Activated CD4-positive, alpha-beta T cell treated with anti-CD3 and anti-CD28 coated beads, Interleukin-2, amount 50 U/mL, for 24 hours (primary cell): ENCODE measurements around the gene HOXA5.
A peak's percentile ranks its signal among the peaks of the same experiment; 100 is the strongest.

Experiments used
- DNase-seq, 2 donors: peaks; one replicate each; pipeline ENCODE4 v3.0.0-alpha.2; 2020; ENCODE audit warnings: low read depth in 1 of 2, low spot score in 1 of 2

HOXA5 gene

DNA sequence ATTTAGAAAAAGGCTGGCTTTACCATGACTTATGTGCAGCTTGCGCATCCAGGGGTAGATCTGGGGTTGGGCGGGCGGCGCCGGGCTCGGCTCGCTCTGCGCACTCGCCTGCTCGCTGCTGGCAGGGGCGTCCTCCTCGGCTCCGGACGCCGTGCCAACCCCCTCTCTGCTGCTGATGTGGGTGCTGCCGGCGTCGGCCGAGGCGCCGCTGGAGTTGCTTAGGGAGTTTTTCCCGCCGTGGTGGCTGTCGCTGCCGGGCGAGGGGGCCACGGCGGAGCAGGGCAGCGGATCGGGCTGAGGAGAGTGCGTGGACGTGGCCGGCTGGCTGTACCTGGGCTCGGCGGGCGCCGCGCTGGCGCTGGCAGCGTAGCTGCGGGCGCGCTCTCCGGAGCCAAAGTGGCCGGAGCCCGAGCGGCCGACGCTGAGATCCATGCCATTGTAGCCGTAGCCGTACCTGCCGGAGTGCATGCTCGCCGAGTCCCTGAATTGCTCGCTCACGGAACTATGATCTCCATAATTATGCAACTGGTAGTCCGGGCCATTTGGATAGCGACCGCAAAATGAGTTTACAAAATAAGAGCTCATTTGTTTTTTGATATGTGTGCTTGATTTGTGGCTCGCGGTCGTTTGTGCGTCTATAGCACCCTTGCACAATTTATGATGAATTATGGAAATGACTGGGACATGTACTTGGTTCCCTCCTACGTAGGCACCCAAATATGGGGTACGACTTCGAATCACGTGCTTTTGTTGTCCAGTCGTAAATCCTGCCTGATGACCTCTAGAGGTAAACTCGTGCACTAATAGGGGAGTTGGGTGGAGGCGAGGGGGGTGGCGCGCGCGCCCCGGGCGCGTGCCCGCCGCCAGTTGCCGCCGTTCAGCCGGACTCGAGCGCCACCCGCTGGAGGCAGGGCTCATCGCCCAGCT, at the start of gene HOXA5:
TSS of gene HOXA5 (minus strand) at position 659 of the 927 bp plus-strand sequence. CDS start at position 585, 74 bp downstream.
- DNase-seq = no peak

DNA sequence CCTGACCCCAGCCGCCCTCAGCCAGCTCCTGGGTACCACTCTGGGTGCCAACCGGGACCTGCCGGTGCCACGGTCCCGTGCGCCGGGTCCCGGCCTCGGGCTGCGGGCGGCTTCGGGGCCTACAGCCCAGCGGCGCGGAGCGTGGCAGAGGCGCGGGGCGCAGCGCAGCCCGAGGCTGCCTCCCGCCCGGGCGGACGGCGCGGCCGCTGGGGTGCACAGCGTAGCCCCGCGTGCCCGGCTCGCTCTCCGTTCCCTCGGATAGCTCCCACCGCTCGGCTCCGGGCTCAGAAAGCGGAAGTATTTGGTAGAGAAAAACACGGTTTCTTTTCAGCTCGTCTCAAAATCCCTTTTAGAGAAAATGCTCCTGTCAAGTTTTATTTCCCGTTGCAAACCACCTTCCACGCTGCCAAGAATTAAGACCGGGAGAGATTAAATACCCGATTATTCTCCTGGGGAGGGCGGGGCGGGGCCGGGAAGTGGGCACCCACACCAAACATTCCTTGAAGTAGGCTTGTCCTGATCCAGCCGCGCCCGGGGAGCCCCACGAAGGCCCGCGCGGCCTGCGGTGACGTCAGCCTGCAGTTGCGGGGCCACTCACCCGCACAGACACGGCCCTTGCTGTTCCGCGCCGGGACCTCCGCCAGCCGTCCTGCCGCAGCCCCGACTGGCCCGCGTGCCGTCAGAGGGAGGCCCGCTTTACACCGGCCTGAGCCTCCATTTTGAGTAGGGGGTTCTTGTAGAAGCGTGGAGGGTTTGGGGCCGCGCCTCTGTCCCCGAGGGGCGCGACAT, 49.3 kb upstream of the HOXA5 start:
- DNase-seq = no peak

DNA sequence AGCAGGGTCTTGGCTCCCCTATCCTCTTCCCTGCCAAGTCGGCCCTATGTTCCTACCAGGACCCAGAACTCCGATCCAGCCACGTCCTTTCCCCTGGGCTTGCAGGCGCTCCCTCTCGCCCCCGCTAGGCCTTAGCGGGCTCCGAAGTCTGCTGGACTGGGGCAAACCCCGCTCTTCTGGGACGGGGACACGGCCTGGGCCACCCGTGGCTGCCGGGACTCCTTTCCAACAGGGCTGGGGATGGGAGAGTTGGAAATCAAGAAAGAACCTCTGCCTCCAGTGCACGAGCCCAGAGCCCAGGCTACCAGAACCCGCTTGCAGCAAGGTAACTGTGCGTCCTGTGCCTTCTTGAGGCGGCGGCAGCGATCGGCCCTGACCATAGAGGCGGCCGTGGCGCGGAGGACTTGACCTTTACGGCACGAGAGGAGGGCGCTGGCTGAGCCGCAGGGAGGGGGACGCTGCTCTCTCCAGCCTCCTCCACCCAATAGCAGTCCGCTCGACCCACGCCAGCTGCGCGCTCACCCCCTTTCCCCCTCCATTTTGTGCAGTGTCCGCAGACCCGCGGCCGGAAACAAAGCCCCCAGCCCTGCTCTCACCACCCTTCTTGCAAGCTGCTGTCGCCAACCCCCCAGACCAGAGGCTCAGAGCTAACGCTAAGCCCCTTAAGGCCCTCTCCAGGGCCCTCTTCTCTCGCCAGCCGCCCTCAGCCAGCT, 48.5 kb upstream of the HOXA5 start:
- no peak for DNase-seq

DNA sequence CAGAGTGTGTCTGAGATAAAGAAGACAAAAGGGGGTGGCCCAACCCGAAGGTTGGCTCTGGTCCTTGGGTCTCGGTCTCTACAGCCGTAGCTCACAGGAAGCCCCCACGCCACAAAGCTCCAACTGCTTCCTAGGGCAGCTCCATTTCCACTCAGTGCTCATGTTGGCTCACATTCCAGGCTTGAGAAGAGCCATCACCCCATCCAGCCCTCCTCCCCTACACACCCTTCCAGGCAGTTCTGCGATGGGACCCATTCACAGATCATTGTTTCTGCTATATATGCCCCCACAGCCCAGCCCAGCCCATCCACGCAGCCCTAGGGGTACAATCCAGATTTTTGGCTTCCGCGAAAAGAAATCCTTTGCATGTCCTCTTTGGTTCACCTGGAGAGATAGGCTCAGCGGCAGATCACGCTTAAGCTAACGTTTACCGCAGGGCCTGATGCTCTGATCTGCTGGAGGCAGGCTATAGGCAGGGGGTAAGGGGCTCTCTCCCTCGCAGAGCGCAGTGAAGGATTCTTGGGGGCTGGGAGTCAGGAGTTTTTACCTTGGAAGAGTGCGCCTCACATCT, 47.8 kb upstream of the HOXA5 start:
- DNase-seq = no peak

DNA sequence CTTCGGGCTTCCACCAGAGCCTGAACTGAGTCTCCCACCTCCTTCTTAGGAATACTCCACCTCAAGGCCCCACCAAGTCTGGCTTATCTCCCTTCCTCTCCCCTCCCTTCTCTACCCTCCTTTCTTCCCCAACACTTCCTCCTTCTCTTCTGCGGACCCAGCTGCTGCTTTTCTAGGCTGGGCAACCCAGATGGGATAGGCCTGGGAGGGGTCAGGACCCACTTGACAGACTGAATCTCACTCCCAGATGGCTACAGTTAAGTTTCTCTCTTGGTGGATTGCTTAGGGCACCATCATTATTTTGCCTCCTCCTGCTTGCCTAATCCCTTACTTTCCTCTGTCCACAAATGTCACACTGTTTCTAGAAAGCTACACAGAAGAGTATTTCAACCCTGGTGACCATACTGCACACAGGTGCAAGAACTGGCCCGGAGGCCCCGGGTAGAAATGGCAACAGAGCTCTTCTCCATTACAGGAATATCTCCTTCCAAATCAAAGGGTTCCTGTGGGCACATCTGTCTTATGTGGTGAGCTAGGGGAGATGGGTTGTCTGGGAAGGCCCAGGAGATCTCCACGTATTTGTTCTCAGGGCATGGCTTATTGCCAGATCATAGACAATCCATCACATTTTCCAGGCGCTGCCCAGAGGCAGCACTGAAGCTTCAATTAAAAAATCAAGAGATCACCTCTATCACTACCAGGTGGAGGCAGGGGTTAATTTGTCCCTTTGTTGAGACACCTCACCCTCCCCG, 46.7 kb upstream of the HOXA5 start:
- no peak for DNase-seq

DNA sequence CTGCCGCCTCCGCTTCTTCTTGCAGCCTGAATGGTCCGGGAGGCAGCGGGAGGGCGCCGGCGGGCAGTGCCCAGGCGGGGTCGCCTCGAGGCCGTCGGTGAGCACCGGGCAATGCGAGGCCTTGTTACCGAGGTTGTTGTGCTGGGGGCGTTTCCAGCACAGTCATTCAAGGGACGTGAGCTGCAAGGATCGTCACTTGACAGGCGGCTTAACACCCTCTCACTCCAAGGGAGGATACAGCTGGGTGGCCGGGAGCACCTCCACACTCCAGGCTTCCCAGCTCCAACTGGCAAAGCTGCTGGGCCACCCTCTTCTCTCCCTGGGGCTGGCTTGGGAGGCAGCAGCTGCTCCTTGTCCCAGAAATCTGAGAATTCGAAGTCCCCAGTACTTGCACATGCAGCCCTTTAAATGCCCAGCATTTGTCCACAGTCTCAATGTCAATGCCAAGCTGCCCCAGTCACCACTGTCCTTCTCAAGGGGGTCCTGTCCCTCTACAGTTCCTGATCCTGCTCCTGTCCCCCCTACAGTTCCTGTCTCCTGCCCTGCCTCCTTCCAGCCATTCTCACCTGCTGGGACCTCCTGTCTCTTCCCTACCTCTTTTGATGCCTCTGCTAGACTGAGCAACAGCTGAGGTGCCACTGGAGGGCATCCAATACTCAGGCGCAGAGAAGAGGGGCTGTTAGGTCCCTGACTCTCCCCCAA, 46.0 kb upstream of the HOXA5 start:
- DNase-seq = peak in 1 of 2 donors; percentile 0

DNA sequence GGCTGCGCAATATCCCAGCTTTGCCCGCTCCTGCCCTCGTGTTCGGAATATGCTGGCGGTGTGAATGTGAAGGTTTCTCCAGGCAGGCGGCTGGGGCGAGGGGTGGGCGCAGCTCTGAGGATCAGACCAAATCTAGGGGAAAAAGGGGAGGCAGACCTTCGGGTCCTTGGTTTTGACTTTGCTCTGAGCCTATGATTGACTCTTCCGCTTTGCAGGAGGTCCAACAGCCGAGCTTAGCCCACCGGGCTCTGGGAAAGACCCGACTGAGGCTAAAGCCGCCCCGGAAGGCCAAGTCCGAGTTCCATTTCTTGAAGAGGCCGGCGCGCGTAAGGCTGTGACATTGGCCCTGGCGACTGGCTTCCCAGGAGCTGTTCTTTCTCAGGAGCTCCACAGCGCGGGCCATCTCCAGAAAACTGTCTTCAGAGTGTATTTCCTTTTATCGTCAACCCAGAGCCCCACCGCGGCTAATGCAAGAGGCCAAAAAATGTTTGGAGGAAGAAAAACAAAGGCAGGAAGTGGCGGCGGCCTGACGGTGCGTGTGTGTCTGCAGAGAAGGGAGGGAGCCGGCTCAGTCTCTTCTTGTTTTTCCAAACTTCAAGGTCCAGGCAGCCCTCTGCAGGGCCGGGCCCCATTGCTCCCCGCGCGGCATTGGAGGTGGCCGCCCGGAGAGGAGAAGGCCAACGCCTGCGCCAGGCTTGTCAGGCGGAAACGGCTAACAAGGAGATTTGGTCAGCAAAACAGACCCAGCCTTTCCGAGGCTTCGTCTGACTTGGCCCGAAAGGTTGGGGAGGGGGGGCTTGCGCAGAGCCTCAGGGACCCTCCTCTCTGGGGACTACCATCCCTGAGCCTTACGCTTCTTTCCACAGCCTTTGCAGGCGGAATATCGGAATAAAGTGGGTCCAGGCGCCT, 45.2 kb upstream of the HOXA5 start:
- peak in 1 of 2 donors; percentile 4 for DNase-seq

DNA sequence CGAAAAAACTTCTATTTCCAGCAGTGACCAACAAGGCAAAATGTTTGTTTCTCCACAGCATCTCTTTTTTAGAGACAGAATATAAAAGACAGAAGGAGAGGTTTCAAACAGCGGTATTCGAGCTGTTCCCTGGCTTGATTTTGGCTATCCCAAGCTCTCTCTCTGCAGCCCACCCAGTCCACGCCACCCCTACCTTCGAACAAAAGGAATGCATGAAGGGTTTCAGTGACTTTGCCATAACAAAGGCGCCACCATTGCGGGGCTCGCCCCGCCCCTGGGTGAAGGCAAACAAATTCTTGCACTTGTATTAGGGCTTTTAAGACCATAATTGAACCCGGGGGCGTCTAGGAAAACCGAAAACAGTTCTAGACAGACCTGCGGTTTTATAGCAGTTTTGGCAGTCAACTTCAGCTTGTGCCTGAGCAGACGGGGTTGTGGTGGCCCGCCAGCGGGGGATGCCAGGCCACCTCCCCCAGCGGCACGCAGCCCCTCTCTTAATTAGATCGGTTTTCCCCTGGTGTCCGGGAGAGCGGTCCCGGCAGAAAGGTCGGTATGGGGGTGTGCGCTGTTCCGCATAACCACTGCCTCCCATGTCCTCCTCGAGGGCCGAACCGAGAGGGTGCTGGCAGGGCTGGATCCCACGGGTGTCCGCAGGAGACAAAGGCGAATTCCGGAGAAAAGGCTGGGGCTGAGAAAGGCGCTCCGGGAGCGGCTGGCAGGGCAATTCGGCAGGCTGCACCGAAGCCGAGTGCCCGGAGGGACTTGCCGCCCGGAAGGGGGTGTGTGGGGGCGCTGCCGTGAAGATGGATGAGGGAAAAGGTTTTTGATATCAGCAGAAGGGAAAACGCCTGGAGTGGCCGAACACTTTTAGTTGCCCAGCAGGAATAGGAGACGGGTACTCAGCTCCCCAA, 44.2 kb upstream of the HOXA5 start:
- DNase-seq = no peak

DNA sequence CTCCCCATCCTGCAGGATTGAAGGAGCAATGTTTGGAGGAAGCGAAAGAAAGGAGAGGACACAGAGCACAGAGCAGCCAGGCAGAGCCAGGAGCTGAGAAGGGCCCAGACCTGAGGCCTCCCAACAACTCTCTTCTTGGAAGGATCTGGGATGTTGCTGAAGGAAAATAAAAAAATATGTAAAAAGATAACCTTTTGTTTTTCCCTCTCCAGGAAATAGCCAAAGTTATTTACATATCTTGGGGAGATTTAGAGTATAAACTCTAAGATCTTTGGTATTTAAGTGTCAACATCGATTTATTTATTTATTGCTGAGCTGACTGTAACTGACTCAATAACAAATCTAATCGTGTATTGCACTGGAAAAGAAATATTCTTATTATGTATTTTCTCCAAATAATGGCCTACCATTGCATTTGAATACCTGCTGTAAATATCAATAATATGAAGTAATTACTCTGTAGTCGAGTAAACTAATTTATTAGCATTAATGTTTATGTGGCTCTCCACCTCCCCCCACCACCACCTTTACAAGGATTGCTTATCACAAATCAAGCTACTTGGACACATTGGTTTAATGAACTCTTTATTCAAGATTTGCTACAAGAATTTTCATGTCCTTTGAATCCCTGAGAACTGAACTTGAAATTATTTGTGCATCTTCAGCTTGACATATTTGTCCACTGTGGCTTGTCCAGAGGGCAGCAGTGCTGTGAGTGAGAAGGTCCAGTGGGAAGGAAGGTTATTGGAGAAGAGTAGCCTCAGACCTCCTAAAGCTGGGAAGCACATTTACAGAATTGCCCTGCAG, 43.4 kb upstream of the HOXA5 start:
- DNase-seq = no peak

DNA sequence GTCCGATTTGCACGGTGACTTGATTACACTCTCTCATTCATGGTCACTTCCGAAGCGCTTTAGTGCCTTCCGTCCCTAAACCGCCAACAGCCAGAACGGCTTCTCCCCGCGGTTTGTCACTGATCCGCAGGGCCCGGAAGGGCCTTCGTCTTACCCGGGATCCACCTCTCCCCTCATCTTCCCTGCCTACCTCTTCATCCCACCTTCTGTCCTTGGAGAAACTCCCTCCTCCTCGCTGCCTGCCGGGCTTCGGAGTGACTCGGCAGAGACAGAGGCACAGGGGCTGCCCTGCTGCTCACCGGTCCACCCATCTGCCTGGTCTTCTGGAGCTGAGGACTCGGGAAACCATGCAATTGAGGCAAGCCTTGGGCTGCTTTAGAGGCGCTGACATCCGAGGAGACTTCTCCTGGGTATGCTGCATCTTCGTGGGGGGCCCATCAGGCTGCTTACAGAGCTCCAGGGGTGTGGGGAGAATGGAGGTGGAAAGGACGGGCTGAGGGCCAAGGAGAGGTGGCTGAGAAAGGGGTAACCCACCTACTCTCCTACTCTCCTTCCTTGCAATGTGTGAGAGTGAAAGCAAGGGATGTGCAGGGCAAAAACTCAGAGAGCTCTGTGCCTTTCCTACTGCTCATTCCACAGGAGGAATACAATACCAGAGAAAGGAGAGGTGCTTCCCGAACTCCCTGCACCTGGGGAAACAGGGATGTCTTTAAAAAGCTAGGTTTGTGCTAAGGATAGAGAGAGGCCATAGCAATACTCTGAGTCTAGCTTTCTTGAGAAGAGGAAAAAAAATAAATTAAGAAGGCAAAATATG, 42.6 kb upstream of the HOXA5 start:
- DNase-seq = no peak

DNA sequence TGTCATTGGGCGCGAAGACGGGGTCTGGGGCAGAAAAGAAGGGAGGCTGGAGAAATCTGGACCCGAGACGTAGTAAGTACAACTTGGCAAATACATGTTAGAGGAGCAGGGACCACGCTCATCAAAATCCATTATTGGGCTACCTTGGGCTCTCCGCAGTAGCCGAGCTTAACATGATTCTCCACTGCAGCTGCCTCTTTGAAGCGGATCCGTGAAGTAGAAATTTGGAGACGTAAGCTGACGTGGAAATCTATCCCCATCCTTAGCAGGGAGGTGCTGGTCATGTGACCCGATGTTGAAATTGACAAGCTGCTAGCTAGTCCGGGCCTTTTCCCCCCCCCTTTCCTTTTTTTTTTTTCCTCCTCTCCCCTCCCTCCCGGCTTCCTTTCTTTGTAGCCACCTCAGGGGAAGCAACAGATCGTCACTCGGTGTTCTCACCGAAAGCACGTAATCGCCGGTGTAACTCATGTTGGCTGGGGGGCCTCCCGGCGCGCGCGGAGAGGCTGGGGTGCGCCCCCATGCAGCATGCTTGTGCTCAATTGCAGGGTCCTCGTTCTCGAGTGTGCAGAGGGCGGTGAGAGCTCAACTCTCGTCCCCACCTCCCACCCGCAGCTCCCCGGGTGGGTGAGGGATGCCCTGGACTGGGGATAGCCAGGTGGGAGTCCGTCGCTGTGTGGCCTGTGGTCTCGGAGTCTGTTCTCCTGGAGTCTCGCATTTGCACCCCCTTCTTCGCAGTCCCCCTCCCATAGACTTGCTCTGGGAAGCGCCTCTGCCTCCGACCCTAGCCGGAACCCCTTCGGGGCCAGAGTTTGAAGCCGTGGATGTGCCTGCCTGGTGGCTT, 41.8 kb upstream of the HOXA5 start, which contains the start of gene HOXA11:
TSS of gene HOXA11 (minus strand) at position 220 of the 841 bp plus-strand sequence. CDS start at position 132, 88 bp downstream.
- DNase-seq = no peak

DNA sequence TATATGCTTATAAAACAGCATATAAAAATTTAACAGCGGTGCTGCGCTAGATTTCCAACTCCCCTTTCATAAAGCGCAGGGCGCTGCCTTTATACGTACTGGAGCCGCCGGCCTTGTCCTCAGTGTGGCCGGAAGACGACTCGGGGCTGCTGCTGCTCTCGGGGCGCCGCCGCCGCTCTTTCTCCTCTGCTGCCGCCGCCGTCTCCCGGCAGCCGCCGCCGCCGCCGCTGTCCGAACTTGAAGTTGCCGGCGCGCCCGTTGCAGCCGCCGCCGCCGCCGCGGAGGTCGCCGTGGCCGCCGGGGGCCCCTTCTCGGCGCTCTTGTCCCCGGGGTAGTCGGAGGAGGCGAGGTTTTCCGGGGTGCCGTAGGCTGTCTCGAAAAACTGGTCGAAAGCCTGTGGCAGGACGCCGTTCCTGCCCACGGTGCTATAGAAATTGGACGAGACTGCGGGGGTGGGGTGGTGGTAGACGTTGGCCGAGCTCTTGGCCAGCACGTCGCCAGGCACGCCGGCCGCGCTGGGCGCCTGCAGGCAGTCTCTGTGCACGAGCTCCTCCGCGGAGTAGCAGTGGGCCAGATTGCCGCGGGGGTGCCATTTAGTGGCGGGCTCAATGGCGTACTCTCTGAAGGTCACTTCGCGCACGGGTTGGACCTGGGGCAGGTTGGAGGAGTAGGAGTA, 41.0 kb upstream of the HOXA5 start:
- DNase-seq = no peak

DNA sequence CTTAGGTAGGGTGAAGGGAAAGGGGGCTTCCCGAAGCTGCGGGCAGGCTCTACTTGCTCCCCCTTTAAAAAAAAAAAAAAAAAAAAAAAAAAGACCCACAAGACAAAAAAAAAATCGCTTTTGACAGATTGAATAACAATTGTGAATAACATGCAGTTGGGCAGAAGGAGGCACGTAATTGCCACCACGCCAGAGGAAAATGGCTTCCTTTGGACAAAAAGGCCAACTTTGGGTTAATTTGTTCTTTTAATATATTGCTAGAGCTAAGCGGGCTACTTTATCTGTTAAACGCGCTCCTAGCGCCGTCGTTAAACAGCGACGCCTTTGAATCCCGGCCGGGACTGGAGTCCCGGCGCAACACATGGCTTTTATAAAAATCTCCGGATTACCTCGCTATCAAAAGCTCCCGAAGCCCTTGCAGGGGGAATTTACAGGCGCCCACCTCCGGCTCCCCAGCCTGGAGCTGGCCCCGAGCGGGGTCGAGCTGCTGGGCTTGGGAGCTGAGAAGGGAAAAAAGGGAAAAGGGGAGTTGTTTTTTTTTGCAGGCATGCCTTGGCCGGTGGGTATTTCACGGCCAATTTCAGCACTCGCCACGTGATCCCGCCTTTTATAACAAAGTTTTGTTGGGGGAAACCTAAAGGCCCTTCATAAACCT, 40.3 kb upstream of the HOXA5 start:
- peak in 1 of 2 donors; percentile 1 for DNase-seq
